PC-3 (cell line): ENCODE data around the gene FOSL1.

ENCODE experiments used
- EZH2 ChIP-seq: fragments of 300-600 bp; sonication (generic); IDR thresholded peaks from one replicate; pipeline ENCODE4 v1.6.1; 2017; ENCODE audit warnings: antibody characterized with exemption, mild to moderate bottlenecking, low read length; ENCODE audit not compliant: unreplicated experiment
- TF ChIP-seq, protein P1 (sequence below): fragments of 300-600 bp; sonication (generic); conservative IDR thresholded peaks from 2 replicates; pipeline ENCODE4 v1.5.1; 2017; ENCODE audit warnings: antibody characterized with exemption, low read depth, mild to moderate bottlenecking, low read length

DNA sequence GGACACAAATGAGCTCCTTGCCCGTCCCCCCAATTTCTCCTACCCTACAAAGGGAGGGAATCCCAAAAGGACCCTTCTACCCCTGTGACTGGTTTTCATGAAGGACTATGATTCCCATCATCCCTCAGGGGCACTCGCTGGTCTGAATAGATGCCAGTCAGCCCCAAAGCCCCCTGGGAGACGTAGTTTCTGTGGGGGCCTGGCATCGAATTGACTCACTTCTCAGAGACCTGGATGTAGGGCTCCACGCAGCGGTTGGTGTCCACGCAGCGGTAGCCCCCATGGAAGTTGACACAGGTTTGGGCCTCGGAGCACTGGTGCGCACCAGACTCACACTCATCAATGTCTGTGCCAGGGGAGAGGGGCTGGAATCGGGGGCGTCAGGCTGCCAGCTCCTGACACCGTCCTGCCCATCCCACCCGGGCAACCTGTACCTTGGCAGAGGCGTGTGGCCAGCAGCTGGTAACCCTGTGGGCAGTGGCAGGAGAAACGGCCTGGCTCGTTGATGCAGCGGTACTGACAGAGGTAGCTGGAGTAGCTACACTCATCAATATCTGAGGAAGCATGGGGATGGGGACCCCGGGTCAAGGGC is 32.0 kb downstream of the FOSL1 start:
- TF ChIP-seq, protein P1, sequence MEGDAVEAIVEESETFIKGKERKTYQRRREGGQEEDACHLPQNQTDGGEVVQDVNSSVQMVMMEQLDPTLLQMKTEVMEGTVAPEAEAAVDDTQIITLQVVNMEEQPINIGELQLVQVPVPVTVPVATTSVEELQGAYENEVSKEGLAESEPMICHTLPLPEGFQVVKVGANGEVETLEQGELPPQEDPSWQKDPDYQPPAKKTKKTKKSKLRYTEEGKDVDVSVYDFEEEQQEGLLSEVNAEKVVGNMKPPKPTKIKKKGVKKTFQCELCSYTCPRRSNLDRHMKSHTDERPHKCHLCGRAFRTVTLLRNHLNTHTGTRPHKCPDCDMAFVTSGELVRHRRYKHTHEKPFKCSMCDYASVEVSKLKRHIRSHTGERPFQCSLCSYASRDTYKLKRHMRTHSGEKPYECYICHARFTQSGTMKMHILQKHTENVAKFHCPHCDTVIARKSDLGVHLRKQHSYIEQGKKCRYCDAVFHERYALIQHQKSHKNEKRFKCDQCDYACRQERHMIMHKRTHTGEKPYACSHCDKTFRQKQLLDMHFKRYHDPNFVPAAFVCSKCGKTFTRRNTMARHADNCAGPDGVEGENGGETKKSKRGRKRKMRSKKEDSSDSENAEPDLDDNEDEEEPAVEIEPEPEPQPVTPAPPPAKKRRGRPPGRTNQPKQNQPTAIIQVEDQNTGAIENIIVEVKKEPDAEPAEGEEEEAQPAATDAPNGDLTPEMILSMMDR, result no peak
- TF ChIP-seq EZH2, result no peak
